ENCODE results near the gene ZBTB7C.

The ZBTB7C gene

DNA sequence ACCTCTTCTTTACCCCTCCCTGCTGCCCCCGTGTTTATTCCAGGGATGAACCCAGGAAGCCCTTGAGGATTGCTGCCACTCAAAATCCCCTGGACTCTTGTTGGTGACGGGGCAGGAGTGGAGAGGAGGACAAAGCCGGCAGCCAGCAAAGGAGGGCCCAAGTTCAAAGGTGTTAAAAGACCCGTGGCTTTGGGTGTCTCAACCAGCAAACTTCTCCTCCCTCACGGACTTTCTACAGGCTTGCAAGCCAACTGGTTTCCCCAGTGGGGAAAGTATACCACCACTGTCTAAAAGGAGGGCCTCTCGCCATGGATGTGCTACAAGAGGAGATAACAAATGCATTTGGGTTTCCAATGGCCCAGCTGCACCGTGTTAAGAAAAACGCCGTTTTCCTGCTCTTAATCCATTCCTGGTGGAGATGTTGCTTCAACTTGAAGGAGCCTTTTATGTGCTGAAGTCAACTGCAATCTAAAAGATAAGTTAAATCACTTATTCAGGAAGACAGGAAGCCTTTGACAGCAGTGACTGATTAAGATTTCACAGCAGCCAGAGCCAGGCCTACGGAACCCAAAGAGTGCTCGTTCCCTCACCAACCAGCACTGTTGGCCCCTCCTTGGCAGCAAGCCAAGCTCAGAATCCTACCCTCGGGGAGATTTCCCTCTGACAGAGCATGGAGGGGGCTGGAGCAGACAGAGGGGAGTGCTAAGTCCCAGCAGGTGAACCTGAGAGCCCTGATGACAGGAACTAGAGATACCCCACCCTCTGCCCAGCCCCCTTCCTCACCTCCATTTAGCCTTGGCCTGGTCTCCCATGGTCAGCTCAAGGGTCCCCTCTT is 57.8 kb downstream of the ZBTB7C start:
- DNase-seq, result no peak

DNA sequence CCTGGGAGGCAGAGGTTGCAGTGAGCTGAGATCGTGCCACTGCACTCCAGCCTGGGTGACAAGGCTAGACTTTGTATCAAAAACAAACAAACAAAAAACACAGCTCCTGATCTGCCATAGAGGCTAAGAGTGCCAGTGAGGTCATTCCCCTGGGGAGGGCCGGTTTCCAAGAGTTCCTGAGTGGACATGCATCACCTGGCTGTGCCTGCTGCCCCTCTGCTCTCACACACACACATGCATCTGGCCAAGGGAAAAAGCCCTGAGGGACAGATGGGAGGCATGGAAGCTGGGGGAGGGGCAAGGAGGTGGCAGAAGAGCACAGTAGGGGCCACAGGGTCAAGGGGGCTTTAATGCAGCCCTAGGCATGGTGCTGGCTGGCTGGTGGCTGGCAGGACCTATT is 60.4 kb downstream of the ZBTB7C start:
- DNase-seq, result no peak

DNA sequence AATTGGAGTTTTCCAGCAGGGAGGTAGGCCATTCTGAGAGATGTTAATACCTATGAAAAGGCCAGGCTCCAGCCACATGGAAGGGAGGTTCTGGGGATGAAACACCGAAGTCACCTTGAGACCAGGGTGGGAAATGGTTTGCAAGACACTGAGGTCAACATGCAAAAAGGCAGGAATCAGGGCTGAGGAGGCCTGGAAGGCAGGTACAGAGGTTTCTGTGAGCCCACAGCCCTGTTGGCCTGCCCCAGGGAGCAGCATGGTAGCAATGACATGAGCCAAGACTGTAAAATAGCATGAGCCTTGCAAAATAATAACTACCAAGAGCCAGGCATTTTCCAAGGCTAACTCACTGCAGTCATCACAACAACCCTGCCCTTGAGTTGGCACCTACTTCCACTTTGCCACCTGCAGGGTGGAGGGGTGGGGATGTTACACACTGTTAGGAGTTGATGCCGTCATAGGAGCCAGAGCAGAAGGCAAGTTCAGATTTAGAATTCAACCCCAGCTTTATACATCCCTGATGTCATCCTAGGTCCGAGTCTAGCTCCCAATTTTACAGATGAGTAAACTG is 61.3 kb downstream of the ZBTB7C start:
- DNase-seq, result no peak

DNA sequence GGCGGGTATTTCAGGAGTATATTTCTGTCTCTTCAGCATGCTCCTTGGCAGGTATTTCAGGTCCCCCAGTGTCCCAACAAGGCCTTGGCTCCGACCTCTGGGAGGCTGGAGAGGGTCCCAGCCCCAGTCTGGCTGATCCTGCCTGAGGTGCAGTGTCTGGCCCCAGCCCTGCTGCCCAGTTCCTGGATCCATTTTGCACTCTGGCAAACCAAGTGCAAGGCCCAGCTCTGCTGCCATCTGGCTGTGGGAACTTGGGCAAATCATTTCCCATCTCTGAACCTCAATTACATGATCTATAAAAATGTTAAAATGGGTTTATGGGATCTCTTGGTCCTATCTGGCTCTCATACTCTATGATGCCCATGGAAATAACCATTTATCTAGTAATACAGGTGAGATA is 63.6 kb downstream of the ZBTB7C start:
- no peak for DNase-seq

DNA sequence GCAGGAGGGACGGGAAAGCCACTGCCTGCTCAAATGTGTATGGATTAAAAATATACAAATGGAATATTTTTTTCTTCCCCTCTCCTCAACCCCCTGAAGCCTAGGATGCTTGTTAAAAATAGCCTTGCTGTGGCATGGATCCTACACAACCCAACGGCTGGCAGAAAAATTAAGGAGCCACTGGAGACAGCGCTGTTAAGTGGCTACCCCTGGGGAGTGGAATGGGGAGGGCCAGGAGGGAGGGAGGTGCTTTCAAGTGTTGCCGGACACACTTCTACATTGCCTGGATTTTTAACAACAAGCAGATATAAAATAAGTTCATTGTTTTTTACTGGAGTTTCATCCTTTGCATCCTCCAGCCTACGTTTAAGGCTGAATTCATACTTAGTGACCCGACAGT is 66.6 kb downstream of the ZBTB7C start:
- DNase-seq, result no peak

DNA sequence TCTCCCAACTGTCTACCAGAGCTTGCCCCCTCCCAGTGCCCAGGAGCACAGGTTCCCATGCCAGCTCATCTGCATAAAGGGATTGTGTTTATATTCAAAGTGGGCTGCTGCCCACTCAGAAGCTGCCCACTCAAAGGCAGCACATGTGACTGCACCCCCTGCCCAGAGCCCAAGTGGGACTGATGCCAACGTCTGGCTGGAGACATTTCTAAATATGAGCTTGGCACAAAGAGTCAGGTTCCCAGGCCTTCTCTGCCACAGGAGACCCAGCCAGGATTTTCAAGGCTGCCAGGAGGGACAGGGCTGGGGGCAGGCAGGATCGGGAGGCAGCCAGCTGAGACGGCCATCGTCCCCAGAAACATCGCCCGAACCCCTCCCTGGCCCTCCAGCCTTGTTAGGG is 67.1 kb downstream of the ZBTB7C start:
- DNase-seq, result no peak

DNA sequence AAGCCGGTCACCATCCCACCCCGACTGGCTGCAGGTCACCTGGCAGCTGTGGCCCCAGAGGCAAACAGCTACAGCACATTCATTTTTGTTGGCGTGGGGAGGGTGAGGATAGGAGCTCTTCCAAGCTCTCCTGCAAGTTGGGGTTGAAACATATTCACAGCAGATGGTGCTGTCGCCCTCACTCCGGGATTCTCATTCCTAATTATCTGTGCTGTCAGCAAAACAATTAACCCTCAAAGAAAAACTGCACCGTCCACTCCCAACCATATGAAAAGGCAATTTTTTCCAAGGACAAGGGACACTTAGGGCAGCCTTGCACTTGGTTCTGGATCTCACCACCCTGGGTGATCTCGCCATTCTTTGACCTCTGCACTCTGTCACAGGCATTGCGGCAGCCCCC is 68.6 kb downstream of the ZBTB7C start:
- no peak for DNase-seq

DNA sequence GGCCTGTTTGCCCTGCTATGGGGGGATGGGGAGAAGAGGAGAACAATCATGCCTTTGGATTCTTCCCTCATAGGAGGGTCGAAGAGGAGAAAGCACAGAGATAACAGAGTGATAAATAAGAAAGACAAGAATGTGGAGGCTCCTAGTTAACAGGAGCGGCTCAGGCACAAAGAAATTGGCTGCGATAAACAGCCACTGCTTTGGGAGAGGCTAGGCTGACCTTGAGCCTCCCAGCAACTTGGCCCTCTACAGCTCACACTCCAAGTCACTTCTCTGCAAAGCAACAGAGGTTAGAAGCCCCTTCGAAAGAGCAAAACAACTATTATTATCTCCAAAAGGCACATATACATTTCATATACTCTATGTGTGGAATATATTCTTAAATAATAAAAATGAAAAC is 69.5 kb downstream of the ZBTB7C start:
- DNase-seq, result no peak

DNA sequence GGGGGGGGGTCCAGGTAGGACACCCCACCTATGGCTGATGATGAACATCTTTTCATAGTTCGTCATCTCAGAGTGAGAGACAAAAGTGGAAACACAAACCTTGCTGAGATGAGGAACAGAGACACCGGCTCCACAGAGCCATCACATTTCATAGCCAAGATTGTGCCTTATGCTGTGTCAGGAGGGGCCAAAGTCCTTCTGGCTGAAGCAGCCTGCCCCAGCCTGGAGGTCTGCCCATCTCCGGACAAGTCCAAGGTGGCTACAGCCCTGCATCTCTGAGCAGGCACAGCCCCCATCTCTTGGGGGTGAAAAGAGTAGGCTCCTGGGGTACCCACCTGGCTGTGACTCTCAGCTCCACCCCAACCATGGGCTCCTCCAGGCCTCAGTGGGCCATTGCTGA is 70.3 kb downstream of the ZBTB7C start:
- DNase-seq, result no peak

DNA sequence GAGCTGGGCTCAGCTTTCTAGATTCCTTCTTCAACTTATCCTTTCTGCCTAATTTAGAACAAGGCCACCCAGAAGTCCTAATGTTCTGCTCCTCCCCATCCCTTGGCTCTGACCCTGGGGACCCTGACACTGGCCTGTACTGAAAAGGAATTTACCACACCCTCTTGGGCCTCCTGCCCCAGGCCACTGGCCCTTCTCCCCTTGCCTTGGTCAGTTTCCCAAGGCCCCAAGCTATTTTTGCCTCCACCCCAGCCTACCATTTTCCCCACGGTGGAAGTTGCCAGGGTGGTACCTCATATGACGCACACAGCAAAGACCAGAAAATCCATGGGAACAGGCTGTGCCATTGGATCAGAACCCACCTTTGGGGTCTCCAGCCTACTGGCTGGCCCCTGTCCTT is 72.1 kb downstream of the ZBTB7C start:
- DNase-seq, result no peak

DNA sequence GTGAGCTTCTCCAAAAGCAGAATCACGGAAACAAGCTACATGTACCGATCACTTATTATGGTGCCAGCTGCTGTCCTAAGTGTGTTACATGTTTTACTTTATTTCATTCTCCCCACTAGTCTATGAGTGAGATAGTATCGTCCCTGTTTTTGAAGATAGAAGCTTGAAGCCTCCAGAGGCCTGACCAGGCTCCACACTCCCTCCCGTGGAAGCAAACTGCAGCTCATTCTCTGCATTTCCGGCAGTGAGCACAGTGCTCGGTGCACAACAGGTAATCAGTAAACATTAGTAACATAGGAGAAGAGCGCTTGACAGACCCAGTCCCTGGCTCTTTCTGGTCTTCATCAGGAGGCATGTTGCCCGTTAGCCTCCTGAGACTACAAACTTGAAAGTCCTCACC is 72.9 kb downstream of the ZBTB7C start:
- no peak for DNase-seq

DNA sequence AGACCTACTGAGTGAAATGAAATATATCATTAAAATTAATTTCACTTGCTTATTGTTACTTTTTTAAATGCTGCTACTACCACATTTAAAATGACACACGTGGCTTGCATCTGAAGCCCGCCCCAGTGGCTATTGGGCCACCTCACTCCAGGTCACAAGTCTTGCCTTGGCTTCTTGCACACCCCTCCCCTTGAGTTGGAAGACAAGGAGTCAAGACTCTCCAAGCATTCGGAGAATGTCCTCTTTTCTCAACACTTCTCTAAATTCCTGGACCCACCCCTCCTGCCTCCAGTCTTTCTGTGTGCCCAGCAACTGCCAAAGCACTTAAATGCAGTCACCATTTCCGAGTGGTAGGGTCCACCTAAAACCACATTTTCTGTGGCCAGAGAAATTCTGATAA is 73.4 kb downstream of the ZBTB7C start:
- DNase-seq, result no peak

DNA sequence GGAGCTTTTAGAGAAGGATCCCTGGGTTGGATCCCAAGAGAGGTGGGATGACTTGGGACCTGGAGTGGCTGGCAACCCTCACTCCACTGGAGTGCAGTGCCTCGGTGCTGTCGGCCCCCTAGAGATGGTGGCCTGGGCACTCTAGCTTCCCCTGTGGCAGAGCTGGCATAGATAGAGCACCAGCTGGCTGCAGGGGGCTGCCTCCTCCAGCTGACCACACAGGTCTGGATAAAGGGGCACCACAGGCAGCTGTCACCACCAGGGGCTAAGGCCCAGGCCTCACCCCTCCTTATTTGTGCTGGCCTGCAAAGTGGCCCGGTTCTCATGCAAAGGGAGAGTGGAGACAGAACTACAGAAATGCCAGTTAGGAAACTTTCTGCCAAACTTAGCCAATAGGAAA is 74.3 kb downstream of the ZBTB7C start:
- DNase-seq, result no peak

DNA sequence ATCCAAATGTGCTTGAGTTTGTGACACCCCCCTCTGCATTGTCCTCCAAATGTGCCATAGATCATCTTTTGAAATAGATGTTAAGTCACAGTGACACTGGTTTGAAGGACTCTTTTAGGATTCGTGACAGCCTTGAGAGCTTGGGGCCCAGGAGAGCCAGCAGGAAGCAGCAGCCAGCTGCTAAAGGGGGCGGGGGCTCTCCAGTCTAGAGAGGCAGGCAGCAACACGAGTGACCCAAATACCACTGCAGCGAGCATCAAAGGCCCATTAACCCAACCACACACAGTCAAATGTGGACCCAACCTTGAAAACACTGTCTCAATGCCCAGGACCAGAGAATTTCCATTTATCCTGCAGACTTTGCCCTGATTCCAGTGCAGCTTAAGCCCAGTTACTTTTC is 75.6 kb downstream of the ZBTB7C start:
- DNase-seq, result no peak

DNA sequence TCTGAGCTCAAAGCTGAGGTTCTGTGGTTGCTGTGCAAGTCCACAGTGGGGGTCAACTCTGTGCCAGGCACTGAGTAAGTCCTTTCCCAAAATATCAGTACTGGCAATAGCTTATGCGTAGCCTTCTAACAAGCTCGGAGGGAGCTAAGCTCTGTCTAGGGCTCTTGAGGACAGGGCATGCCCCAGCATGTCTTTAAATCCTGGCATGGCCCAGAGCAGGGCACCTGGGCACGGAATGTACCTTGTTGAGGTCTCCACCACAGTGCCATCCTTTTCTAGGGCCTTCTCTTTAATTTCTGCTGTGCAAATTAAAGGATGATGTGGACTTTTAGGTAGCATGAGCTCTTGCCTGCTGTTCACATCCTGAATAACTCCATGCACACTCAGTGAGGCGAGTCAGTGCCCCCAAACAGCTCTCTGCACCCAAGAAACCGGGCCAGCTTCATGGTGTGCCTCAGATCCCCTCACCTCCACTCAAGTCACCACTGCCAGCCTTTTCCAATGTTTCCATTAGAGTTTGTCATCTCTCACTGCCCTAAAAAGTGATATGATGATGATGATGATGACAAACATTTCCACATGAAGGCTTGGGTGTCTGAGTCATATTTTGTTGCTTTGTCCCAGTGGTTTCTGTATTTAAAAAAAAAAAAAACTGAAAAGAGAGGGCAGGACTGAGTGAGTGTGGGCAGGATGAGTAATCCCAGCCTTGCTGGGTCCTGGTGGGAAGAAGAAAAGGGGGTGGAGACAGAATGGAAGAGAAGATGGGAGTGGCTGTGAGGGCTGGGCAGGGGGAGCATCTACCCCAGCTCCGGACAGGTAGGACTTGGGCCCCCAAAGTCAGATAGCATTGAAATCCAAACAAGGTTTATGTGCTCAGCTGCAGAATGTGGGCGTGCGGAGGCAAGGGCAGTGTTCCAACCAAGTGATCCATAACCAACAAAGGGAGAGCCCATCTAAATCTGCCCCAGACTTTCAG is 78.9 kb downstream of the ZBTB7C start:
- no peak for DNase-seq

DNA sequence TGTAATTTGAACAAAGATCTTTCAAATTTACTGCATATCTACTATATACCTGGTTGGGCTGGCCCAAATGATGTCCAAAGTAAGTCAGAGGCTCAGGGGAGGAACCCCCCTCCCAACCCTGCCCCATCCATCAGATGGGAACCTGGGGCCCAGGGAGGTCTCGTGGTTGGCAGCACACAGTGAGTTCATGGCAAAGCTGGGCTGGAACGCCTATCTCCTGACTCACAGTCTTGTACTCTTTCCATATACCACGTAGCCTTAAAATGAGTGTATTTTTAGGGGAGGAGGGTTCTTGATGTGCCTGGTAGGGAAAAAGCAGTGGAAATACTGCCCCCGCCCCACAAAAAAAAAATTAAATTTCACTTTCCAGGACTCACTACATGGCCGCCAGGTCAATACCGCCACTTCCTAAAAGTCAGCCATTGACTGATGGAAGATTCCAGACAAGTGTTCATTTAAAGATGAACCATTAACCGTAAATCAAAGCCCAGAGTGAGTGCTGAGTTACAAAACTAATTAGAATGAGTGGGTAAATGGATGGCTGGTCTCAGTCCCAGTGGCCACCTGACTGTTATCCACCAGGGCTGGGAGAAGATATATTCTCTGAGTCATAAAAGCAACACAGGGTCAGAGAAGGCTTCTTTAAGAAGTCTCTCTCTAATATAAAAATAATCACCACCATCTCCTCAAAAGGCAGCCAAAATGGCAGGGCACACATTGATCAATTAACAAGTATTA is 80.5 kb downstream of the ZBTB7C start:
- DNase-seq, result no peak

DNA sequence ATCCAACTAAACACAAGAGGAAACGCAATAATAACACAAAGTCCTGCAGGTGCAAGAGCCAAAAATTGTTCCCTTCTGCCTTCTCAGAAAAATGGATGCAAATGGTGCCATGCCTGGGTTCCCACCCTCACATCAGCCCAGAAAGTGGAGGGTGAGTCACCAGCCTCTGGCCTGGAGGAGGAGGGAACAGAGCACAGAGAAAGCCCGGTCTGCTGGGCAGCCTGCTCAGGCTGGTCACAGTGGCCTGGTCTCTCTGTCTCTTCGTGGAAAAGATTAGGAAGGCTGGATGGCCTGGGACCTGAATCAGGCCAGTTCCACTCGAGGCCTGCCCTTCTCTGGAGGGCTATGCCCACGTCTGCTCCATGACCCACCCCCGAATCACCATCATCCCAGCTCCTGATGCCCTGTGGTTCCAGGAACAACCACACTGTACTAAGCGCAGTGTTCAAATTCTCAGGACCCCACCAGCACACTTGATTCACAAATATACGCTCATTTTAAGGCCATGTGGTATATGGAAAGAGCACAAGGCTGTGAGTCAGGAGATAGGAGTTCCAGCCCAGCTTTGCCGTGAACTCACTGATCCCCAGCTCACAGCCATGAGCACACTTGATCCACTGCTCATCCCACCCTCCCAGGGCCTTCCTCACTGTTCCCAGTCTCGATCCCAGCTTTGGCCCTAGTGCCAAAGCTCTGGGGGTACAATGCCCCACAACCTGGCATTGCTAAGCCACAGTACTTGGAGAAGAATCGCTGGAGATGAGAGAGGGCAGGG is 82.1 kb downstream of the ZBTB7C start:
- DNase-seq, result no peak

DNA sequence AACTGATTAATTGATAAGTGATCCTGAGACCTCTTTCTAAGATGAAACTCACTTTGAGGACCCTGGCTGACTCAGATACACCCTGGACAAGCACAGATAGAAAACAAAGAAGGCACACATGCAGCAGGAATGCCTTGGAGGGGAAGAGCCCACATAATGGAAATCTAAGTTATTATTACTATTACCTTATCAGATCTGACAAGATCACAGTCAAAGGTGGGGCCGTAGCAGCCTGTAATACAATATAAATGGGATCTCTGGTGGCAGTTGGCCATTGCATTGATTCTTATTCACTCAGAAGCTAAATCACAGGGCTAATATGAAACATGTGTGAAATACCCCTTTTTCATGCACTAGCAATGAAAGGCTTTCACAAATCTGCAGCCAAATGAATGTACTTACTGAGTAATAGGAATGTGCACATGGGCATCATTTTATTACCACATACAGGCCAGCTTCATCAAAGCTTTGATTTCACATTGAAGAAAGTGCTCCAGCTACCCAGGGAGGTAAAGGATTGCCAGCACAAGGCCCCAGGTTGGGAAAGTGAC is 84.0 kb downstream of the ZBTB7C start:
- DNase-seq, result no peak

DNA sequence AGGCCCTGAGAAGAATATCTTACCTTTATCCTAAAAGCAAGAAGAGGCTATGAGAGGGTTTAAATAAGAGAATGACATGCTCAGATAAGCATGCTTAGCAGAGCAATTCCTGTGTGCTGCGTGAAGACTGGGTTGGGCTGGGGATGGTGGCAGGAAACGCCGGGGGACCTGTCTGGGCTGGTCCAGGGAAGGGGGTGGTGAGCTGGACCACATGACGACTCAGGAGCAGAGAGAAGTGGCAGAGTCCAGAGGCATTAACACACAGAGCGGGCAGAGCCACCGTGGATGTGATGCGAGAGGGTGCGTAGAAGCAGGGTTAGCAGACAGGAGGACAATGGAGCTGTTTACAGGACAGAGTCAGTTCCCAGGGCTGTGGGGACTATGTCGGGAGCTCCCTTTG is 84.5 kb downstream of the ZBTB7C start:
- no peak for DNase-seq

DNA sequence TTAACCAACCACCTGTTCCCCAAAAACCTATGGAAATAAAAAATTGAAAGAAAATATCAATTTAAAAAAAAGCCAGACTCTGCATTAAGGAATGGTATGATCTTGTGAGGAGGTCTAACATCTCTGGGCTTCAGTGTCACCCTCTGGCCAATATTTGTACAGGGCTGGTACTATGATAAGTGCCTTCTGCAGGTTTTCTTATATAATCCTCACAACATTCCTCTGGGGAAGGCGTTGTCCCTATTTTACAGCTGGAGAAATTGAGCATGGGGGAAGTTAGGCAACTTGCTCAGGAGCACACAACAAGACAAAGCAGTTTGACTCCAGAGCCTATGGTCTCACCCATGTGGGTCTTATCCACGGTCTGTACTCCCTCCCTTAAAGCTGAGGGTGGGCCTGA is 86.0 kb downstream of the ZBTB7C start:
- DNase-seq, result no peak

DNA sequence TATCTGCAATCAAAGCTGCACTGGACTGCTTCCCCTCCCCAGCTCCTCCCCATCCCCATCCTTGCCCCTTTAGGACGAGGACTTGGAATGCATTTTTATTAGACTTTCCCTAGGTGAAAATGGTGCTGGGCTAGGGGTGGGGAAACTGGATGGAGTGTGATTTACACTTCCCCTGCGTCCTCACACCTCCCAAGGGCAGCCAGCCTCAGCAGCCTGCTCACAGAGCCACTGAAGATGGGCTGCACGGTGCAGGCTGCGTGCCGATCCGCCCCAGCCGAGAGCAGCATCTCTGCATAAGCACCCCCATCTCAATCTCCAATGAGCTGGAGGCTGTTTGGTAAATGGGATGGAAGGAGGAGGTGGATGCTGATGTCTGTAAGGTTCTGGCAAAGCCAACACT is 87.6 kb downstream of the ZBTB7C start:
- DNase-seq, result no peak

DNA sequence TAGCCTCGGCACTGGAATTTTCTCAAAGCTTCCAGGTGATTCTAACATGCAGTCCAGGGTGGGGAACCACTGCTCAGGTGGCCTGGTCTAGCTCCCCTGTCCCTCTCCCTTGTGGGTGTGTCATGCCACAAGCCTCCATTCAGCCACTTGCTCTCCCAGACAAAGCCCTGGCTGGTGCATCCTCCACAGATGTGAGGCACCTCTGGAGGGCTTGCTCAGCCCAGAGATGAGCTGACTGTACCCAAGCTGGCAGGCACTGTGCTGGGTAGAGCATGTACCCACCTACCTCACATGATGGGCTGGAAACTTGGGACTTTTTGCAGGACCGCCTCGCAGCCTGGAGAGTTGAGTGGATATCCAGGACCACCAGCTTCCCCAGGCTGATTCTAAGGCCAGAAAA is 88.1 kb downstream of the ZBTB7C start:
- no peak for DNase-seq
